Neural progenitor cell (in vitro differentiated cells): Measurements from ENCODE around the gene IL2.

Experiments
- EZH2phosphoT487 ChIP-seq: fragments of 200-600 bp; sonication (generic); IDR thresholded peaks from 2 replicates; pipeline ENCODE4 v1.6.1; 2017; ENCODE audit warnings: antibody characterized with exemption
- TF ChIP-seq, protein P1 (sequence below): fragments of 200-600 bp; sonication (generic); IDR thresholded peaks from 2 replicates; pipeline ENCODE4 v1.5.1; 2017; ENCODE audit warnings: antibody characterized with exemption, mild to moderate bottlenecking

- TF ChIP-seq EZH2phosphoT487: no peak
- TF ChIP-seq, protein P1, sequence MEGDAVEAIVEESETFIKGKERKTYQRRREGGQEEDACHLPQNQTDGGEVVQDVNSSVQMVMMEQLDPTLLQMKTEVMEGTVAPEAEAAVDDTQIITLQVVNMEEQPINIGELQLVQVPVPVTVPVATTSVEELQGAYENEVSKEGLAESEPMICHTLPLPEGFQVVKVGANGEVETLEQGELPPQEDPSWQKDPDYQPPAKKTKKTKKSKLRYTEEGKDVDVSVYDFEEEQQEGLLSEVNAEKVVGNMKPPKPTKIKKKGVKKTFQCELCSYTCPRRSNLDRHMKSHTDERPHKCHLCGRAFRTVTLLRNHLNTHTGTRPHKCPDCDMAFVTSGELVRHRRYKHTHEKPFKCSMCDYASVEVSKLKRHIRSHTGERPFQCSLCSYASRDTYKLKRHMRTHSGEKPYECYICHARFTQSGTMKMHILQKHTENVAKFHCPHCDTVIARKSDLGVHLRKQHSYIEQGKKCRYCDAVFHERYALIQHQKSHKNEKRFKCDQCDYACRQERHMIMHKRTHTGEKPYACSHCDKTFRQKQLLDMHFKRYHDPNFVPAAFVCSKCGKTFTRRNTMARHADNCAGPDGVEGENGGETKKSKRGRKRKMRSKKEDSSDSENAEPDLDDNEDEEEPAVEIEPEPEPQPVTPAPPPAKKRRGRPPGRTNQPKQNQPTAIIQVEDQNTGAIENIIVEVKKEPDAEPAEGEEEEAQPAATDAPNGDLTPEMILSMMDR: no peak
Measured at GRCh38 chr4:122412547-122412946, 44.0 kb downstream of the IL2 start.
